WI38 (cell line): ENCODE results near the gene CBX4.

ENCODE experiments used
- H3K4me3 ChIP-seq: 2 replicates; pipeline ENCODE4 v1.5.1; 2011; ENCODE audit warnings: low read depth, mild to moderate bottlenecking, control low read depth, low read length
- CTCF ChIP-seq: IDR thresholded peaks from 2 replicates; pipeline ENCODE4 v1.5.1; 2012; ENCODE audit warnings: low read depth, mild to moderate bottlenecking, control low read depth, low read length

The CBX4 gene

GRCh38 chr17:79798299-79799173, 40.7 kb downstream of the CBX4 start:
- no peak overlapping the region; the same call in 1 of the 2 replicates for H3K4me3 ChIP-seq
- no peak for TF ChIP-seq CTCF

GRCh38 chr17:79797492-79798298, 41.5 kb downstream of the CBX4 start:
- peak overlapping the region; percentile 49 for H3K4me3 ChIP-seq
- no peak for TF ChIP-seq CTCF

GRCh38 chr17:79796763-79797491, 42.3 kb downstream of the CBX4 start, which contains the start of gene CBX8:
CBX8 (minus strand) TSS chr17:79797077; CDS start chr17:79796998, 79 bp downstream.
- no peak for TF ChIP-seq CTCF
- H3K4me3 ChIP-seq: peak within 1 kb of the TSS; percentile 79

GRCh38 chr17:79796444-79796762, 42.8 kb downstream of the CBX4 start:
- TF ChIP-seq CTCF: no peak
- peak overlapping the region; percentile 79 for H3K4me3 ChIP-seq

- H3K4me3 ChIP-seq: peak overlapping the region; percentile 79
- no peak for TF ChIP-seq CTCF
Measured at GRCh38 chr17:79795795-79796443, 43.3 kb downstream of the CBX4 start.

- TF ChIP-seq CTCF: no peak
- no peak overlapping the region for H3K4me3 ChIP-seq
Measured at GRCh38 chr17:79794659-79795511, 44.4 kb downstream of the CBX4 start.
